H7 (cell line): ENCODE data around the gene CHRNA1. TPM values are rescaled to one million over a fixed set of nuclear protein-coding genes. Genes with fewer than 3 reads are reported as not detected.
A peak's percentile ranks its signal among the peaks of the same experiment; 100 is the strongest.

ENCODE experiments used
- DNase-seq: peaks from one replicate; pipeline ENCODE4 v3.0.0; 2012
- H3K27me3 ChIP-seq: 2 replicates; pipeline ENCODE4 v1.6.0; 2011; ENCODE audit warnings: mild to moderate bottlenecking, low read length; ENCODE audit not compliant: control insufficient read depth, insufficient read depth
- H3K36me3 ChIP-seq: replicated peaks from 2 replicates; pipeline ENCODE4 v1.5.1; 2011; ENCODE audit warnings: low read length; ENCODE audit not compliant: control insufficient read depth, insufficient read depth
- H3K4me3 ChIP-seq: 2 replicates; pipeline ENCODE4 v1.5.1; 2011; ENCODE audit warnings: low read depth, mild to moderate bottlenecking, control low read depth, low read length, moderate library complexity; ENCODE audit not compliant: insufficient read depth
- total RNA-seq: library from RNA; depleted of rRNA; stranded (reverse); fragments of >200 nt; shearing (Covaris generic); gene quantifications from 2 replicates; pipeline ENCODE4 v1.2.3, GENCODE V29; 2014; rRNA removed

CHRNA1 gene
- total RNA-seq, 1 experiment from 2014 or later = not detected

- H3K27me3 ChIP-seq = no peaks in the 10 kb centered on the region
- no peak for DNase-seq
- no peak overlapping the region for H3K4me3 ChIP-seq
- no peaks in the 10 kb centered on the region for H3K36me3 ChIP-seq
These were observed 60.8 kb downstream of the CHRNA1 start for GRCh38 chr2:174703430-174703829.

- DNase-seq = no peak
- Histone ChIP-seq H3K36me3 (no peaks in the 10 kb centered on the region), H3K27me3 (no peaks in the 10 kb centered on the region), H3K4me3 (no peak overlapping the region)
These were observed 61.7 kb downstream of the CHRNA1 start for GRCh38 chr2:174702541-174702940.

- H3K27me3 ChIP-seq = no peaks in the 10 kb centered on the region
- no peaks in the 10 kb centered on the region for H3K36me3 ChIP-seq
- H3K4me3 ChIP-seq = no peak overlapping the region
- peak; percentile 55 for DNase-seq
These were observed 64.1 kb downstream of the CHRNA1 start for GRCh38 chr2:174699993-174700766.

Other genes starting within 250 kb of the CHRNA1 start
- 6.9 and 8.2 TPM in 2 replicates for gene WIPF1, start 166.7 kb downstream of the CHRNA1 start, total RNA-seq
- gene CHN1, start 240.9 kb upstream of the CHRNA1 start, total RNA-seq = 30.4 and 37.9 TPM in 2 replicates